HG02970 (cell line): ENCODE results near the gene BCL2L11.

Source experiments
- ATAC-seq: cut with Tn5 transposase; IDR thresholded peaks from one replicate; pipeline ENCODE4 v1.9.1; 2021; ENCODE audit warnings: mild to moderate bottlenecking, moderate library complexity, moderate number of reproducible peaks; ENCODE audit not compliant: unreplicated experiment, low FRiP score

The BCL2L11 gene

GRCh38 chr2:111117598-111118480 lies 2.9 kb upstream of the BCL2L11 start:
- ATAC-seq = no peak

- ATAC-seq = no peak
Measured at GRCh38 chr2:111118481-111118980, 2.2 kb upstream of the BCL2L11 start.

- ATAC-seq = no peak
Measured at GRCh38 chr2:111118981-111119821, 1.5 kb upstream of the BCL2L11 start.

GRCh38 chr2:111119822-111120252 lies 877 bp upstream of the BCL2L11 start:
- ATAC-seq = no peak

GRCh38 chr2:111121028-111121827 lies 514 bp downstream of the BCL2L11 start:
- no peak for ATAC-seq

GRCh38 chr2:111121828-111122630 lies 1.3 kb downstream of the BCL2L11 start:
- ATAC-seq = peak; percentile 42

GRCh38 chr2:111122631-111123421 lies 2.1 kb downstream of the BCL2L11 start:
- ATAC-seq = no peak

- no peak for ATAC-seq
Measured at GRCh38 chr2:111123751-111124150, 3.0 kb downstream of the BCL2L11 start.

- no peak for ATAC-seq
Measured at GRCh38 chr2:111126581-111126980, 5.9 kb downstream of the BCL2L11 start.

GRCh38 chr2:111127351-111127750 lies 6.6 kb downstream of the BCL2L11 start:
- ATAC-seq = no peak

GRCh38 chr2:111128096-111128495 lies 7.4 kb downstream of the BCL2L11 start:
- no peak for ATAC-seq

GRCh38 chr2:111133603-111134002 lies 12.9 kb downstream of the BCL2L11 start:
- no peak for ATAC-seq

- ATAC-seq = no peak
Measured at GRCh38 chr2:111134055-111134454, 13.3 kb downstream of the BCL2L11 start.

- ATAC-seq = no peak
Measured at GRCh38 chr2:111135237-111135909, 14.7 kb downstream of the BCL2L11 start.

GRCh38 chr2:111135910-111136297 lies 15.2 kb downstream of the BCL2L11 start:
- ATAC-seq = no peak

- no peak for ATAC-seq
Measured at GRCh38 chr2:111138839-111139238, 18.1 kb downstream of the BCL2L11 start.

GRCh38 chr2:111139637-111140317 lies 19.1 kb downstream of the BCL2L11 start:
- ATAC-seq = no peak

- ATAC-seq = no peak
Measured at GRCh38 chr2:111140815-111141214, 20.1 kb downstream of the BCL2L11 start.
